Hematopoietic multipotent progenitor cell treated with erythropoietin and hydrocortisone succinate and interleukin-3 and kit ligand, for 8 days (in vitro differentiated cells): ENCODE data around the gene TMEM89.

Experiments
- DNase-seq: peaks from one replicate; pipeline ENCODE4 v3.0.0-alpha.2; 2015

The TMEM89 gene

GRCh38 chr3:48621461-48621869, at the start of gene TMEM89:
TMEM89 (minus strand) TSS chr3:48621769; CDS start chr3:48621756, 13 bp downstream.
- DNase-seq, result no peak

DNA sequence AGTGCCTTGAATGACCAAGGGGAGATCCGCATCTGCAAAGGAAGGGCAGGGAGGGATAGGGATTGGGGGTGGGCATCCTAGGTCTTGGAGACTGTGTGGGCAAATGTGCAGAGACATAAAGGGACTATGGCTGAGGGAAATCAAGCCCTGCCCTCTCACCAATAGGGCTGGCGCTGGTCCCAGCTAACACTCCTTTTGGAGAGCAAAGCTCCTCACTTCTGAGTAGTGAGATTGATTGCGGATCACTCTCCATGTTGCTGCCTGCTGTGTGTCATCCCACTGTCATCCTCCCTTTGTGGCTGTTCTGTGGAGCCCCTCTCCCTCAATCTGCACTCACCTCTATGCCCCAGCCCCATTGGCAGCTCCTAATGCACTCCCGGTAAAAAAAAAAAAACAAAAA, 43.4 kb upstream of the TMEM89 start:
- DNase-seq, result no peak

- no peak for DNase-seq
These were observed 42.7 kb upstream of the TMEM89 start for GRCh38 chr3:48664313-48664644.

- DNase-seq, result peak; percentile 98
These were observed 42.1 kb upstream of the TMEM89 start for GRCh38 chr3:48663489-48664312.

DNA sequence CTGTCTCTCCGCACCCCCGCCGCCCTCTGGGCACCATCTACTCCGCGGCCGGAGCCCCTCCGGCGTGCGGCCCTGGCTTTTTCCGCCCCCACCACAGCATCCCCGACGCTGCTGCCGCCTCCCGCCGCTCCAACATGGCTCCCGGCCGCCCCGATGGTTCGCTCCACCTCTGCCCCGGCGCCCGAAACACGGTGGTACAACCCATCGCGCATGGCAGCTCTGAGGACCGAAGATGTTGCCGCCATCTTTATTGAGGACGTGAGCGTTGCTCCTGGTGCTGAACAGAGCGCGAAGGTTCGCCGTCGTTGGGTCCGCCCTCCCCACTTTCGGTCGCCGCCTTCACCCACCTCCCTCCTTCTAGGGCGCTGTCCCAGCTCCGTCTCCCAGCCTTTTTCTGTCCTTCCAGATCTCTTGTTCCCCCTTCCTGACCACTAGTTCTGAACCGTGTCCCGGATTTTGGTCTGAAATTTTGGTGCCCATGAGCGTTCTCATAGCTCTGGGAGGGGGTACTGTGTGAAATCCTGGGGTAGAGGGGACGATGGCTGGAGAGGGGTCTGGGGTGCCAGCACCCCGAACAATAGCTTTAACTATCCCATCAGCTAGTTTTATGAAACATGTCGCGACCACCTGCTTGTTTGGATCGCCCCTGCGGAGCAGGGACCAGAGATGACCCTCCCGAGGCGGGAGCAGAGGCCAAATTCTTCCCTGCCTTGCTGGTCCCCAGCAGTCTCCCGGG, 41.4 kb upstream of the TMEM89 start, which contains the start of gene CELSR3:
Gene CELSR3 (minus strand): TSS at position 134 of the 736 bp plus-strand sequence. CDS start 252 bp downstream, outside the sequence.
- peak; percentile 90 for DNase-seq

DNA sequence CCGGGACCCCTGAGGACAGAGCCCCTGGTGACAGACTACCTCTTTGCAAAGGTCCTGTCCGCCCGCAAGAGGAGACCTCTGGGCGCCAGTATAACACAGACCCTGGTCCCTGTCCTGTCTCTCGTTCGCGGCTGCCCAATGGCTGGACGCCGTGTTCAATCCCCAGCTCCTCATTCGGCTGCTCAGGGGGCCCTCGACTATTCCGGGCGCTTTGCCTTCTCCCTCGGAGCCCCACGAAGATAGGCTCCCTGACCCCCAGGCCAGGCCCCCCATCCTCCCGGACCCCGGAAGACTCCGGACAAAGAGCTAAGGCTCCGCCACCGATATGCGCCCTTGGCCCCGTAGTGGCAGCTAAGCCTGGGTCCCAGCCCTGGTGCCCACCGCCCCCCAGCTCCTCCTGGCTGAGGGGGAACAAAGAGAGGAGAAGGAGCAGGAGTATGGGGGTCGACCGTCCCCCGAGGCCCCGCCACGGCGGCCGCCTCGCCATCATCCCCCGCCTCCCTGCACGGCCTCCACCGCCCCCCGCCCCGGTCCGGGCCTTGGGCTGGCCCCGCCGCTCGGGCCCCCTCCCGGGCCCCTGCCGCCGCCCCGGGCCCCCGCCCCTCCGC, 40.7 kb upstream of the TMEM89 start:
- DNase-seq, result no peak

DNA sequence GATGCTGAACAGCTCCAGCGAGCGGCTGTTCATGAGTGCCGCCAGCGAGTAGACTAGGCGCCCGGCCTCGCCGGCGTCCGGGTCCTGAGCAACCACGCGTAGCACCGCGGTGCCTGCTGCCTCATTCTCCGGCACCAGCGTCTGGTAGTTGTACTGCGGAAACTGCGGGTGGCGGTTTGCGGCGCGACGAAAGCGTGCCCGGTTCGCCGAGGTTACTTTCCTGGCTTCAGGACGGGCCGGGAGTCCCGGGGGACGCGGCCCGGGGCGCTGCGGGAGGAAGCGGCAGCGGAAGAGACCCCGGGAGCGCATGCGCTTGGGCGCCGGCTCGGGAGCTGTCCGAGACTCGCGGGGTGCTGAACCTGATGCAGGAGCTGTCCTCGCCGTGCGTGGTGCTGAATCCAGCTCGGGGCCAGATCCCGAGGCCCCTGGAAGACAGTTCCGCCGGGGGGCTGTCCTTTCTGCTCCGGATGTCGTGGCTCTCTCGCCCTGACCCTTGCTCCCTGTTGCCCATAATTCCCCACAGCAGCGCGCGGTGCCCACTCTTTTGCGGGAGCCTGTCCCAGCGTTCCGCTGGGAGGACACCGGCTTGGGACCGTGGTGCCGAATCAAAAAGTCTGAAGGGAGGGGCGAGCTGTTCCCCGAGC, 40.1 kb upstream of the TMEM89 start:
- DNase-seq, result peak; percentile 51

DNA sequence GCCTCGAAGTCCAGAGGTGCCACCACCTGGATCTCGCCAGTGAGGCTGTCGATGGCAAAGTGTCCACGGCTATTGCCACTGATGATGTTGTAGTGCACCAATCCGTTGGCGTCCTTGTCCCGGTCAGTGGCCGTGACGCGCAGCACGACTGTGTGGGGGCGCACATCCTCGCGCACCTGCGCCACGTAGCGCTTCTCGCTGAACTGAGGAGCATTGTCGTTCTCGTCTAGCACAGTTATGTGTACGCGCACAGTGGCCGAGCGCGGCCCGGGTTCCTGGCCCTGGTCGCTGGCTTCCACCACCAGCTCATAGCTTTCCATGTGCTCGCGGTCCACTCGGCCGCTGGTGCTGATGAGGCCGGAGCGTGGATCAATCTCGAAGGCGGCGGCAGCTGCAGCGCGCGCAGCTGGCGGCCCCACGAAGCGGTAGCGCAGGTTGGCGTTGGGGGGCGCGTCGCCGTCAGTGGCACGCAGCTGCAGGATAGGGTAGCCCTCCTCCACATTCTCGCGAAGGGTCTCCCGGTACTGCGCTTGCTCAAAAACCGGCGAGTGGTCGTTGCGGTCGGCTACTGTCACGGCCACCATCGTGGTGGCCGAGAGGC, 39.3 kb upstream of the TMEM89 start:
- no peak for DNase-seq

- DNase-seq, result no peak
These were observed 35.3 kb upstream of the TMEM89 start for GRCh38 chr3:48656841-48657281.

DNA sequence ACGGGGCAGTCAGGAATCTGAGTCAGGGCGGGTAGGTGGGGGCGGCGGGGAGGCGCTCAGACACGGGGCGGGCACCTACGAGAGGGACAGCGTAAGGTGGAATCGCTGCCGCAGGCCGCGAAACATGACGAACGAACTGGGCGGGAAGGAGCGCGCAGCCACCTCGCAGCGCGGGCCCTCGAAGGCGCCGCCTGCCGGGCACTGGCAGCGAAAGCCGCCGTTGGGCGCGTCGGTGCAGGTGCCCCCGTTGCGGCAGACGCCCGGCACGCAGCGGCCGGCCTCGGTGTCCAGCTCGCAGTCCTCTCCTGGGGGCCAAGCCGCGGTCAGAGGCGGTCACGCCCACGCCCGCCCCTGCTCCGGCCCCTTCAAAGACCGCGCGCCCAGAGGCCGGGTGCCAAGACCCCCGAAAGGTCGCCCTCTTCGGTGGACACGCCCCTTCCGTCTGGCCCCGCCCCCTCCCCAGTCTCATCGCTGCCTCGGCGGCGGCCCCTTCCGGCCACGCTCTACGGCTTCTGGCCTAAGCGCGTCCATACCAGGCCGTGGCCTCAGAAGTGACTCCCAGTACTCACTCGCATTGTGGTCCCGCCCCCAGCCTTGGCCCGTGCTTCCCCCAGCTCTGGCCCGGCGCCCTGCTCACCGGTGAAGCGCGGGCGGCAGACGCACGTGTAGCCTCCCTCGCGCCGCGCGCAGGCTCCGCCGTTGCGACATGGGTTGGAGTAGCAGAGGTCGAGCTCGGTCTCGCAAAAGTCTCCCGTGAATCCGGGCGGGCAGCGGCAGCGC, 34.7 kb upstream of the TMEM89 start:
- peak; percentile 83 for DNase-seq

DNA sequence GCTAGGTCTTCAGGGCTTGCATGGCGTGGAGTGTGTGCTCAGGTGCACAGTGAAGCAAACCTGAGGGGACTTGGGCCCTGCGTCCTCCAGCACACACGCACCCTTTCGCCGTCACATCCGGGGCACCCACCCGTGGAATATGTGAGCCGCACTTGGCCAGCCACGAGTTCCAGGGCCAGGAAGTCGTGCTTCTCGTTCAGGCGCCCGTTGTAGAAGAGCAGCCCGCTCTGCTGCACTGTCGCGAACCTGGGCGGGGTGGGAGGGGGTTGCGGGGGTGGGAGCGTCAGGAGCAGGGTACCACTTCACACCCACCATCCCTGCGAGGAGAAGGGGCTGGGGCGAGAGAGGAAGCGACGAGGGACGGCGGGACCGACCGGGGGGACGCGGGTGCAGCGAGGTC, 34.0 kb upstream of the TMEM89 start:
- DNase-seq, result no peak

GRCh38 chr3:48655063-48655462, 33.5 kb upstream of the TMEM89 start:
- no peak for DNase-seq

DNA sequence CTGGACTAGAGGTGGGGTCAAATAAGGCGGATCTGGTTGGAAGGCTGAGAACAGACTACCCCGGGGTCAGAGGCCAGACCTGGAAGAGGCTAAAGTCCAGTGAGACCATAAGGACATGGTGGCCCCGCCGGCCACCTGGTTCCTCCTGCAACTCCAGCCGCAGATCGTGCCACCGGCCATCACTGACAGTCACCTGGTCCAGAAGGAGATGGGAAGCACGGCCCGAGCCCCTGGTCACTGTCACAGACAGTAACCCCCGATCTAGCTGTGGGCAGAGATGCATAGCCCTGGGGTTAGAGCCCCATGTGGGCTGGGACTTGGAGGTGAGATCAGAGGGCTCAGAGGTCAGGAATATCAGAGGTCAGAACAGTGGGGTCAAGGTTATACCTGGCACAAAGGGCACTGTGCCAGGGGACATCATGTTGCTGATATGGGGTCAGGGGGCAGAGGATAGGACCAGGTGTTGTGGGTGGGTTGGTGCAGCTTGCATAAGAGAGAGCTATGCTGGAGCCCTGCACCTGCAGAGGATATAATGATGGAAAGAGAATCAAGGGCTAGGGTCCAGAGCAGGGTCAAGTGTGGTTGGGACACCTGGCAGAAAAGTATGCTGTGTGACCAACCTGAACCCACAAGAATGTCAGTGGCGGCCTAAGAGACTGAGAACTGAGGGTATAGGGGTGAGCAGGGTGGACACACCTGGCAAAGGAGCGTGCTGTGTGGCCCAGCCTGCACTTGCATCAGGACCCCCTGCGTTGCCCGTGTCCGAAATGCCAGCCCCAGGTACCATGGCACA, 31.6 kb upstream of the TMEM89 start:
- DNase-seq, result no peak

GRCh38 chr3:48651771-48652170, 30.2 kb upstream of the TMEM89 start:
- no peak for DNase-seq

DNA sequence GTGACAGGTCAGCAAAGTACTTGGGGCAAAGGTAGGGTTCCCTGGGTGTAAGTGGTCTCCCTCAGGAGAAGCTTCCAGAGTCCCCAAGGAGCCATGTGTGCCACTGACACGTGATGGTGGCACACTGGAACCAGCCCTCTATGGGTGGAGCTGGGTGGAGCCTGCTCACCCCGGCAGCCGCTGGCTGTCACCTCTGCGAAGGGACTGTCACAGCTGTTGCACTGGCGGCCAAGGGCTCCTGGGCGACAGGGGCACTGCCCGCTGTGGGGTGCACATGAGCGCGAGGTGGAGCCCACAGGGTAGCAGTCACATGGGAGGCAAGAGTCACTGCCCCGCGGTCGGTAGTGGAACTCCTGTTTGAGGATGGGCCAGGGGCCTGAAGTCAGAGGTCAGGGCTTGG, 29.2 kb upstream of the TMEM89 start:
- DNase-seq, result peak; percentile 41

- no peak for DNase-seq
These were observed 26.8 kb upstream of the TMEM89 start for GRCh38 chr3:48648188-48648850.

- no peak for DNase-seq
These were observed 26.1 kb upstream of the TMEM89 start for GRCh38 chr3:48647714-48648113.

DNA sequence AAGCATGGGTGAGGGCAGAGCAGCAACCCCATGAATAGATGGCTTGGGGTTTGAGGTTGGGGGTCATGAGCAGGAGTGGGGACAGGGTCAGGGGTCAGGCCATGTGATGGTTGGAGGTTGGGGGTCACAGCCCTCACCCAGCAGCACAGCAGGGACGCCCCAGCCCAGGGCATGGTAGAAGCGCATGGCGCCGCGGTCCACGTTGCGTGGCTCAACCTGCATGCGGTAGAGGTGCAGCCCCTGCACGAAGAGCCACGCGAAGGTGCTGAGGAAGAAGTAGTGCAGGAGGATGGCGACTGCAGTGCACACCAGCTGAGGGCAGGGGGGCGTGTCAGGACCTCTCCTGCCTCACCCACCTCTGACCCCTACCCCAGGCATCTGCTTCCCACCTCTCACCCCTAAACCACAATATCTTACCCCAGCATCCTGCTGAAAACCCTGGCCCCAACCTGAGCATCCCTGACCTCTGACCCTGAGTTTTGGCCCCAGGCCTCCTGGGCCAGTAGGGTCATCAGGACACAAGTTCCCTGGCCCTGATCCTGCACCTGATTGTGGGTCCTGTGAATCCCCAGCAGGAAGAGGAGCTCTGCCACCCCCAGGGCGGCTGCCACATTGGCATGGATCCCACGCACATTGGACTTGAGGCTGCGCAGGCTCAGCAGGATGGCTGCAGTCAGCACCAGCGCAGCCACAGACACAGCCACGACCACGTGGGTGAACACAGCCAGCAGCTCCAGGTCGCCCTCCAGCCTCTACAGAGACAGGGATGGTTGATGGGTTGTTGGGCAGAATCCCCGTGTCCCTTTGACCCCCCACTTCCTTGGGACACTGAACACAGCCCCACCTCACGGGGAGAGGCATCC, 23.6 kb upstream of the TMEM89 start:
- DNase-seq, result no peak

DNA sequence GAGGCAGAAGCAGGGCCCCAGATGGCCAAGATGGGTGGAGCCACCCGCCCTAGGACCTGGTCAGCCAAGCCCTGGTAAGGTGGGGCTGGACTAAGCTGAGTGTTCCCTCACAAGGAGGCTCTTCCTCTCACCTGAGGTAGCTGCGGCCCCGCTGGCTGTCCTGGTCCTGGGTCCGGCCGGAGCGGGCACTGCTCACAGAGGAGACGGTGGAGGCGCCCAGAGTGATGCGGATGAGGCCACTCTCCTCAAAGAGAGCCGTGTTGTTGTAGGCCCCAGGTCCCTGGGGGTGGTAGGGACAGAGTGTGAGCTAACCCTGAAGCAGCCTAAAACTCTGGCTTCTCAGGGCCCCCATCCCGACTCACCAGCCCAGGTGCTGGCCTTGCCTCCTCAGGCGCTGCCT, 21.0 kb upstream of the TMEM89 start:
- DNase-seq, result no peak

DNA sequence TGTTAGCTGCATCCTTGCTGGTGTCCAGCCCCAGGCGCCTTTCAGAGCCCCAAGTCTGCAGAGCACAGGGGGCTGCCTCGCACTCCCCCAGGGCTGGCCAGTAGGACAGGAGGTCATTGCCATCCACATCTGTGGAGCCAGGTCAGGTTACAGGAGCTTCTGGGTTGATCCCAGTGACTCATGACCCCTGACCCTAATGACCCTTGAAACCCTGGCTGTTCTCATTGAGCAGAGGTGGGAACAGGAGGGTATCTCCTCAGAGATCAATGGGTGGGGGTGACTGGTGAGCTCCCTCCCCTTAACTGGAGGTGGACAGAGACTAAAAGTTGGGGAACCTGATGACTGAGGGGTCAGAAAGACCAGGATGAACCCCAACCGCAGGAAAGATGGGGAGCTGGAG, 19.8 kb upstream of the TMEM89 start:
- no peak for DNase-seq
